Prostate gland (tissue), 2 donors: ENCODE measurements around the gene SLC24A3.

Source experiments
- CTCF ChIP-seq, 4 experiments: fragments of 200-600 bp in 2 of 4; fragments of 450-650 bp in 2 of 4; sonication (generic) in 2 of 4; IDR thresholded peaks; 1 replicate in 3 of 4; 2 replicates in 1 of 4; pipeline ENCODE4 v1.5.1; 2016 to 2019; ENCODE audit warnings: antibody characterized with exemption in 4 of 4, mild to moderate bottlenecking in 2 of 4, moderate library complexity in 2 of 4
- POLR2A ChIP-seq: fragments of 450-650 bp; IDR thresholded peaks from one replicate; pipeline ENCODE4 v1.6.1; 2016; ENCODE audit warnings: antibody characterized with exemption, mild to moderate bottlenecking
- POLR2AphosphoS5 ChIP-seq: sonication (generic); formaldehyde crosslinking; IDR thresholded peaks from one replicate; pipeline ENCODE4 v1.6.1; 2017; ENCODE audit warnings: antibody characterized with exemption

- TF ChIP-seq POLR2A = no peak
- TF ChIP-seq CTCF (IDR thresholded peaks at IDR 0.05) = no peak
- TF ChIP-seq POLR2AphosphoS5 = no peak
These were observed 458.4 kb downstream of the SLC24A3 start for GRCh38 chr20:19670829-19671228.
